Stimulated activated CD4-positive, alpha-beta T cell treated with anti-CD3 and anti-CD28 coated beads, Interleukin-15, amount 100 ng/mL, for 24 hours (primary cell): ENCODE results near the gene PCNP.
A peak's percentile ranks its signal among the peaks of the same experiment; 100 is the strongest.
"Not testable (repeated sequence)": the region's sequence is repeated elsewhere in the genome, so short reads cannot be mapped to it uniquely, and the experiment has no call there.

ENCODE experiments used
- DNase-seq: peaks from one replicate; pipeline ENCODE4 v3.0.0-alpha.2; 2020

The PCNP gene

DNA sequence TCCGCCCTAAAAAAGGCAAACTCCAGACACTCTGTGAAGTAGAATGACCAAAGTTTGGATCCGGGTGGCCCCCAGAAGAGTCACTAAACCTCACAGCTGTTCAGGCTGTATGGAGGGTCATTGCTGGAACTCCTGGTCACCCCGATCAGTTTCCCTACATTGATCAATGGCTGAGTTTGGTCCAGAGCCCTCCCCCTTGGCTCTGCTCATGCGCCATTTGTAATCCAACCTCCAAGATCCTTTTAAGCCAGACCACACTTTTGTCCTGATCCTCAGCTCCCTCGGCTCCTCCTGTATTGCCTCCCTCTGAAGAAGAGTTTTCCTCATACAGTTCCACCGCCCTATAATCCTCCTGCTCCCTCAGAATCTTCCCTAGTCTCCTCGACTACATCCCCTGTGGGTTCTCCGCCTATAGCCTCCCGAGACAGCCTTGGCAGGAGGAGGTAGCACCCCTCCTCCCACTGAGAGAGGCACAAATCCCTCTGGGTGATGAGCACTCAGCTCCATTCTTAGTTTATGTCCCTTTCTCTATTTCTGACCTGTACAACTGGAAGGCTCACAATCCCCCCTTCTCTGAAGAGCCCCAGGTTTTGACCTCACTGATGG, 60.7 kb downstream of the PCNP start:
- DNase-seq, result no peak

DNA sequence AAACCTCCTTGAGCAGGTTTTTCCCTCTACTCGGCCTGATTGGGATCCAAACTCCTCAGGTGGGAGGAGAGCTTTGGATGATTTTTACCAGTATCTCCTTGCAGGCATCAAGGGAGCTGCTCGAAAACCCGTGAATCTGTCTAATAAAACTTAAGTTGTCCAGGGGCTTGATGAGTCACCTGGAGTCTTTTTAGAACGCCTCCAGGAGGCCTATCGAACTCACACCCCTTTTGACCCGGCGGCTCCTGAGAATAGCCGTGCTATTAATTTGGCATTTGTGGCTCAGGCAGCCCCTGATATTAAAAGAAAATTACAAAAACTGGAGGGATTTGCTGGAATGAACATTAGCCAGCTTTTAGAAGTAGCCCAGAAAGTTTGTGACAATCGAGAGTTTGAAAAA, 61.4 kb downstream of the PCNP start:
- no peak for DNase-seq

DNA sequence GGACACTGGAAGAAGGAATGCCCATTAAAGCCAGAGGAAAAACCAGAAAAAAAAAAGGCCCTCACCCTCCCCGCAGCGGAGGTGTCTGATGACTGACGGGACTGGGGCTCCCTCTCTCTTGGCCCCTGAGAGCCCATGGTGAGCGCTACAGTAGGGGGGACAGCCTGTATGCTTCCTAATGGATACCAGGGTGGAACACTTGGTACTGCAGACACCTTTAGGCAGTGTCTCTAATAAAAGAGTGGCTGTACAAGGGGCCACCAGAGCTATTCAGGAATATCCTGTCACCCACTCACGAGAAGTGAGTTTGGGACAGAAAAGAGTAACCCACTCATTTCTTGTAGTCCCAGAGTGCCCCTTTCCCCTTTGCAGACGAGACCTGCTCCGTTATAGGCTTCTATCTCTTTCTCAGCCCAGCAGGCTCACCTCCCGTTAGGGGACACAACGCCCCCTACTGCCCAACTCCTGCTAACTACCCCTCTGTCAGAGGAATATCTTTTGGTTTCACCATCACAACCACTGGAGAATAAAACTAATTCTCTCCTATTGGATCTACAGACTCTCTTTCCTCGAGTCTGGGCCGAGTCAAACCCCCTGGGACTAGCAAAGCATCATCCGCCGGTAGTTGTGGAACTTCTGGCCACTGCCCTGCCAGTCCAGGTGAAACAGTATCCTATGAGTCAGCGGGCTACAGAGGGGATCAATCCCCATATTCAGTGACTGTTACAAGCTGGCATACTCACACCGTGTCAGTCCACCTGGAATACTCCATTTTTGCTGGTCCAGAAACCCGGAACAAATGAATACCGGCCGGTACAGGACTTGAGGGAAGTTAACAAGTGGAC, 62.2 kb downstream of the PCNP start:
- peak; percentile 83 for DNase-seq

DNA sequence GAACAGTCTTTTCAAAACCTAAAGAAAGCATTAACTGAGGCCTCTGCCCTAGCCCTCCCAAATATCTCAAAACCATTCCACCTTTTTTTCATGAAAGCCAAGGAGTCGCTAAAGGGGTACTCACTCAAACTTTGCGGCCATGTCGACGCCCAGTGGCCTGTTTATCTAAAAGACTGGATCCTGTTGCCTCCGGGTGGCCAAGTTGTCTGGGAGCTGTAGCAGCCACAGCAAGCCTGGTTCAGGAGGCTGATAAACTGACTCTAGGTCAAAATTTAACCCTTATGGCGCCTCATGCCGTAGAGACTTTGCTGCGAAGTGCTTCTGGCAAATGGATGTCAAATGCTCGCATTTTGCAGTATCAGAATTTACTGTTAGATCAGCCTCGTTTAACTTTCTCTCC, 63.5 kb downstream of the PCNP start:
- no peak for DNase-seq

DNA sequence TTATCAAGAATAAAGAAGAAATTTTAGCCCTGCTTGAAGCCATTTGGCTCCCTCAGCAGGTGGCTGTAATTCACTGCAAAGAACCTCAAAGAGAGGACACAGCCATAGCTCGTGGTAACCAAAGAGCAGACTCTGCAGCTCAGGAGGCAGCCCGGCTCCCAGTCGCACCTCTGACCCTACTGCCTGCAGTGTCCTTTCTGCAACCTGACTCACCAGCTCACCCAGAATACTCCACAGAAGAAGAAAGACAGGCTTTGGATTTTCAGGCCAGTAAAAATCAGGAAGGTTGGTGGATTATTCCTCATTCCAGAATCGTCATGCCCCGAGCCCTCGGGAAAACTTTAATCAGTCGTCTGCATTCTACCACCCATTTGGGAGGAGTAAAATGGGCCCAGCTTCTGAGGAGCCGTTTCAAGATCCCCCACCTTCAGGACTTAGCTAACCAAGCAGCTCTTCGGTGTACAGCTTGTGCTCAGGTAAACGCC, 64.3 kb downstream of the PCNP start:
- DNase-seq, result no peak

DNA sequence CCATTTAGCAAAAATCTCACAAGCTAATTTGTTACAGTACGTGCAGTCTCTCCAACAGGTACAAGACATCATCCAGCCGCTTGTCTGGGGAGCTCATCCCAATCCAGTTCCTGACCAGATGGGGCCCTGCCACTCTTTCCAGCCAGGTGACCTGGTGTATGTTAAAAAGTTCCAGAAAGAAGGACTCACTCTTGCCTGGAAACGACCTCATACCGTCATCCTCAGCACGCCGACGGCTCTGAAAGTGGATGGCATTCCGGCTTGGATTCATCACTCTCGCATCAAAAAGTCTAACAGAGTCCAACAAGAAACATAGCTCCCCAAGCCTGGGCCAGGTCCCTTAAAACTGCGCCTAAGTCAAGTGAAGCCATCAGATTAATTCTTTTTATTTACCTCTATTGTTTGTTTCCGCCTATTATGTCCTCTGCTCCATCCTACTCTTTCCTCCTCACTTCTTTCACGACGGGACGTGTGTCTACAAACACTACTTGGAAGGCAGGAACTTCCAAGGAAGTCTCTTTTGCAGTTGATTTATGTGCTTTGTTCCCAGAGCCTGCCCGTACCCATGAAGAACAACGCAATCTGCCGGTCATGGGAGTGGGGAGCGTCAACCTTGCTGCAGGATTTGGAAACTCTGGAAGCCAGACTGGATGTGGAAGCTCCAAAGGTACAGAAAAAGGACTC, 65.4 kb downstream of the PCNP start:
- DNase-seq, result no peak

DNA sequence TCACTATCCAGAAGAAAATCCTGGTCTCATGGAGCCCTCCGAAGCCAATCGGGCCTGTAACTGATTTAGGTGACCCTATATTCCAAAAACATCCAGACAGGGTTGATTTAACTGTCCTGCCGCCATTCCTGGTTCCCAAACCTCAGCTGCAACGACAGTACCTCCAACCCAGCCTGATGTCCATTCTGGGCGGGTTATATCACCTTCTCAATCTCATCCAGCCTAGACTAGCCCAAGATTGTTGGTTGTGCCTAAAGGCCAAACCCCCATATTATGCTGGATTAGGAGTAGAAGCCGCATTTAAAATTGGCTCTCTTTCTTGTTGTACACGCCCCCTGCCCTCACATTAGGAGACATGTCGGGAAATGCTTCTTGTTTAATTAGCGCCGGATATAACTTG, 66.3 kb downstream of the PCNP start:
- no peak for DNase-seq

DNA sequence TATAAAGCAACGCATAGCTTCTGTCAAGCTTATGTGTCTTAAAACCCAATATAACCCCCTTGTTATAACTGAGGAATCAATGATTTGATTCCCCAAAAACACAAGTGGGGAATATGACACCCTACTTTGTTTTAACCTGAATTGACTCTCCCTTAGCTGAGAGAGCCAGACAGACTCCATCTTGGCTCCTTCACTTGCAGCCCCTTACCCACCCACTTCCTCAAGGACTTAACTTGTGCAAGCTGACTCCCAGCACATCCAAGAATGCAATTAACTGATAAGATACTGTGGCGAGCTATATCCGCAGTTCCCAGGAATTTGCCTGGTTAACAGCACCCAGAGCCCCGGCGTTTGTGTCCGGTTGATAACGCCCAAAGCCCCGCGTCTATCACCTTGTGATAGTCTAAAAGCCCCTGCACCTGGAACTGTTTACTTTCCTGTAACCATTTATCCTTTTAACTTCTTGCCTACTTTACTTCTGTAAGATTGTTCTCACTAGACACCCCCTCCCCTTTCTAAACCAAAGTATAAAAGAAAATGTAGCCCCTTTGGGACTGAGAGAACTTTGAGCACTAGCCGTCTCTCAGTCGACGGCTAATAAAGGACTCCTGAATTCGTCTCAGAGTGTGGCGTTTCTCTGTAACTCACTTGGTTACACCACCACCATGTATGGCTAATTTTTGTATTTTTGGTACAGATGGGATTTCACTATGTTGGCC, 67.6 kb downstream of the PCNP start:
- not testable (repeated sequence) for DNase-seq

DNA sequence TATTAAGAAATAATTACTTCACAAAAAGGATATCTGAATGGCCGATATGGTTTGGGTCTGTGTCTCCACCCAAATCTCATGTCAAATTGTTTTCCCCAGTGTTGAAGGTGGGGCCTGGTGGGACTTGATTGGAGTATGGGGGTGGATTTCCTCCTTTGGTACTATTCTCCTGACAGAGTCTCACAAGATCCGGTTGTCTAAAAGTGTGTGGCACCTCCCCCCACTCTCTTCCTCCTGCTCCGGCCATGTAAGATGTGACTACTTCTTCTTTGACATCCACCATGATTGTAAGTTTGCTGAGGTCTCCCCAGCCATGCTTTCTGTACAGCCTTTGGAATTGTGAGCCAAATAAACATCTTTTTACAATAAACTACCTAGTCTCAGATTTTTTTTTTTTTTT, 68.5 kb downstream of the PCNP start:
- no peak for DNase-seq

DNA sequence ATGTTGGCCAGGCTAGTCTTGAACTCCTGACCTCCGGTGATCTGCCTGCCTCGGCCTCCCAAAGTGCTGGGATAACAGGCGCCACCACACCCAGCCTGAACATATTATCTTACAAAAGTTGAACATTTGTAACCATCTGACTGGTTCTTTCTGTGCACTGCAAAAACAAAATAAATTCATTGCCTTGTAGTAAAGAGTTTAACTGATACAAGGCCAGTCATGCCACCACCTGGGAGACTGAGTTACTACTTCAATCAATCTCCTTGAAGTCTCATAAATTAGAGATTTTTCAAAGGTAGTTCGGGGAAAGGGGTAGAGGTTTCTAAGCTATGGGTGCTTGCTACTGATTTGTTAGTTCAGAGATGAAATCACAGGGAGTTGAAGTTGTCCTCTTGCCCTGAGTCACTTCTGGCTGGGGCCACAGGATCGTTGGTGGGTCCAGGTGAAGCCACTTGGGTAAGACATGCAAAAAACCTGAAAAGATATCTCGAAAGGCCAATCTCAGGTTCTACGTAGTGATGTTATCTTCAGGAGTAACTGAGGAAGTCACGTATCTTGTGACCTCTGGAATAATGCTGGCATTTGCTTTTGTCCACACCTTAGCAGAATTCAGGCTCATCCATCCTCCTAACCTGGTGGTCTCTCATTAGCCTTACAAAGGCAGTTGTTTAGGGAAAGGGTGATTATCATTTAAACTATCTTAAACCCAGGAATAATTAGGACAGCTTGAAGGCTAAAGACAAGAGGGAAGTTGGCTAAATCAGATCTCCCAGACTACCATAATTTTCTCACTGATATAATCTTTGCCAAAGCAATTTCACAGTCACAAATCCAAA, 69.2 kb downstream of the PCNP start:
- no peak for DNase-seq
